Measurements from ENCODE around the gene DNAJB1.
"Not testable (repeated sequence)": the region's sequence is repeated elsewhere in the genome, so short reads cannot be mapped to it uniquely, and the experiment has no call there.

The DNAJB1 gene

GRCh38 chr19:14553042-14553938 is 35.1 kb upstream of the DNAJB1 start:
- DNase-seq, result no peak

- DNase-seq, result not testable (repeated sequence)
Observed at GRCh38 chr19:14552006-14552360, 33.8 kb upstream of the DNAJB1 start.

- not testable (repeated sequence) for DNase-seq
Observed at GRCh38 chr19:14551134-14552005, 33.2 kb upstream of the DNAJB1 start.

- DNase-seq, result peak; percentile 88
Observed at GRCh38 chr19:14550201-14550754, 32.1 kb upstream of the DNAJB1 start.

GRCh38 chr19:14545716-14546082 is 27.5 kb upstream of the DNAJB1 start:
- DNase-seq, result no peak

GRCh38 chr19:14544977-14545715 is 26.9 kb upstream of the DNAJB1 start:
- DNase-seq, result peak; percentile 90

- DNase-seq, result no peak
Observed at GRCh38 chr19:14544047-14544446, 25.9 kb upstream of the DNAJB1 start.

GRCh38 chr19:14542711-14543328 is 24.6 kb upstream of the DNAJB1 start:
- DNase-seq, result no peak

GRCh38 chr19:14541979-14542378 is 23.8 kb upstream of the DNAJB1 start:
- DNase-seq, result not testable (repeated sequence)

GRCh38 chr19:14540741-14541525 is 22.7 kb upstream of the DNAJB1 start:
- DNase-seq, result no peak

- DNase-seq, result peak; percentile 58
Observed at GRCh38 chr19:14536926-14537692, 18.9 kb upstream of the DNAJB1 start.

- no peak for DNase-seq
Observed at GRCh38 chr19:14533450-14533849, 15.3 kb upstream of the DNAJB1 start.

- DNase-seq, result no peak
Observed at GRCh38 chr19:14530506-14530905, 12.3 kb upstream of the DNAJB1 start.

- DNase-seq, result no peak
Observed at GRCh38 chr19:14530005-14530348, 11.8 kb upstream of the DNAJB1 start.

- peak; percentile 98 for DNase-seq
Observed at GRCh38 chr19:14529254-14530004, 11.2 kb upstream of the DNAJB1 start, which contains the start of gene TECR. TECR (plus strand) TSS chr19:14529594; CDS start chr19:14529697, 103 bp downstream.

GRCh38 chr19:14528419-14529253 is 10.4 kb upstream of the DNAJB1 start:
- DNase-seq, result no peak

GRCh38 chr19:14526423-14526822 is 8.2 kb upstream of the DNAJB1 start:
- DNase-seq, result no peak

GRCh38 chr19:14525729-14526128 is 7.5 kb upstream of the DNAJB1 start:
- no peak for DNase-seq

- no peak for DNase-seq
Observed at GRCh38 chr19:14520543-14520942, 2.3 kb upstream of the DNAJB1 start.

All from NCI-H2029 treated with DMSO at 0.1 percent for 48 hours (cell line).